K562 (cell line): ENCODE results near the gene OR11L1. TPM values are rescaled to one million over a fixed set of nuclear protein-coding genes. Genes with fewer than 3 reads are reported as not detected.

Source experiments
- ATAC-seq: fragments of 200-7000 bp; cut with Tn5 transposase; 3 replicates; pipeline ENCODE4 v1.9.1; 2020; ENCODE audit warnings: moderate library complexity
- BruUV-seq: library from RNA; stranded (reverse); fragments of 400-500 nt; replicated peaks from 2 replicates; lab custom pipeline; 2021; lab: Mats Ljungman, UMichigan
- CTCF ChIA-PET: fragments of 300-600 bp; formaldehyde crosslinking; extraction: SDS; loops from one replicate; lab custom pipeline; 2021; ENCODE audit warnings: low intra/inter-chr PET ratio; lab: Yijun Ruan, JAX
- POLR2A ChIA-PET: fragments of 300-600, 350-650 bp; sonication (Branson Sonifier 250); formaldehyde crosslinking; extraction: SDS; loops from one replicate; lab custom pipeline; 2021; ENCODE audit warnings: antibody characterized with exemption, inconsistent platforms; lab: Yijun Ruan, JAX
- DNase-seq, 4 experiments: peaks; one replicate each; pipeline versions ENCODE4 v3.0.0 to v3.0.0-alpha.2; 2011 to 2018; ENCODE audit warnings: low spot score in 3 of 4, mixed read lengths in 3 of 4; ENCODE audit errors: extremely low read depth in 1 of 4
- FAIRE-seq: peaks from 2 replicates; lab custom pipeline; 2011; peaks lifted over from hg19 to GRCh38; lab: Jason Lieb, UNC
- H2AFZ ChIP-seq: 2 replicates; pipeline ENCODE4 v1.6.0; 2011; ENCODE audit warnings: low read depth, low read length, control low read depth, inconsistent platforms
- H3K27ac ChIP-seq: fragments of 200-600 bp; 3 replicates; pipeline ENCODE4 v1.8.0; 2011; ENCODE audit warnings: low read depth, mild to moderate bottlenecking, control low read depth, inconsistent platforms, low read length, moderate library complexity, mixed read lengths; ENCODE audit errors: extremely low read depth
- H3K27me3 ChIP-seq, 2 experiments: fragments of 300-600 bp in 1 of 2; 2 replicates in 1 of 2; 3 replicates in 1 of 2; pipeline versions ENCODE4 v1.6.0 to v1.8.0; 2011; ENCODE audit warnings: inconsistent platforms in 2 of 2, low read length in 2 of 2, mild to moderate bottlenecking in 1 of 2, mixed read lengths in 1 of 2, moderate library complexity in 1 of 2; ENCODE audit not compliant: control insufficient read depth in 2 of 2, insufficient read depth in 2 of 2
- H3K36me3 ChIP-seq: fragments of 300-600 bp; 3 replicates; pipeline ENCODE4 v1.8.0; 2011; ENCODE audit warnings: mild to moderate bottlenecking, low read length, inconsistent platforms; ENCODE audit not compliant: control insufficient read depth, insufficient read depth
- H3K4me1 ChIP-seq, 2 experiments: fragments of 200-600 bp in 1 of 2; replicated peaks in 1 of 2; 2 replicates in 1 of 2; 3 replicates in 1 of 2; pipeline versions ENCODE4 v1.5.1 to v1.8.0; 2011; ENCODE audit warnings: inconsistent platforms in 2 of 2, low read length in 2 of 2, mild to moderate bottlenecking in 1 of 2, mixed read lengths in 1 of 2, moderate library complexity in 1 of 2; ENCODE audit not compliant: control insufficient read depth in 2 of 2, insufficient read depth in 2 of 2
- H3K4me2 ChIP-seq: 2 replicates; pipeline ENCODE4 v1.6.1; 2011; ENCODE audit warnings: low read length, control low read depth, inconsistent platforms, mixed read lengths; ENCODE audit not compliant: insufficient read depth
- H3K4me3 ChIP-seq: fragments of 200-600 bp; sonication (generic), shearing (Covaris generic); 2 replicates; pipeline ENCODE4 v1.5.1; 2016; ENCODE audit warnings: control low read depth, inconsistent platforms
- H3K79me2 ChIP-seq: fragments of 200-600 bp; 3 replicates; pipeline ENCODE4 v1.8.0; 2011; ENCODE audit warnings: low read length, inconsistent platforms; ENCODE audit not compliant: control insufficient read depth, insufficient read depth
- H3K9ac ChIP-seq, 2 experiments: 2 replicates each; pipeline versions ENCODE4 v1.6.0 to v1.6.1; 2011; ENCODE audit warnings: low read depth in 2 of 2, low read length in 2 of 2, control low read depth in 1 of 2, inconsistent platforms in 1 of 2, mild to moderate bottlenecking in 1 of 2, mixed read lengths in 1 of 2; ENCODE audit not compliant: insufficient read depth in 1 of 2
- H3K9me1 ChIP-seq: one replicate; pipeline ENCODE4 v1.6.0; 2011; ENCODE audit warnings: inconsistent platforms, mild to moderate bottlenecking, low read length, moderate library complexity; ENCODE audit not compliant: control insufficient read depth, insufficient read depth
- H3K9me3 ChIP-seq: replicated peaks from 2 replicates; pipeline ENCODE4 v1.5.1; 2011; ENCODE audit warnings: low read depth, low read length, inconsistent platforms; ENCODE audit not compliant: control insufficient read depth, insufficient read depth
- H4K20me1 ChIP-seq: replicated peaks from 2 replicates; pipeline ENCODE4 v1.6.1; 2011; ENCODE audit warnings: low read length, inconsistent platforms, mixed read lengths; ENCODE audit not compliant: control insufficient read depth, insufficient read depth
- ARID1B ChIP-seq: fragments of 450-650 bp; IDR thresholded peaks from 2 replicates; pipeline ENCODE4 v1.6.1; 2016; ENCODE audit warnings: antibody characterized with exemption, mild to moderate bottlenecking, inconsistent platforms
- CBFA2T3 ChIP-seq: fragments of 450-650 bp; IDR thresholded peaks from 2 replicates; pipeline ENCODE4 v1.6.1; 2017
- GABPB2 ChIP-seq: fragments of 250-450 bp; sonication (Bioruptor Pico); conservative IDR thresholded peaks from 2 replicates; pipeline ENCODE4 v1.5.1; 2021; ENCODE audit warnings: mild to moderate bottlenecking
- HDAC3 ChIP-seq: fragments of 450-650 bp; IDR thresholded peaks from 2 replicates; pipeline ENCODE4 v1.6.1; 2018; ENCODE audit warnings: borderline replicate concordance, mild to moderate bottlenecking, moderate library complexity; ENCODE audit not compliant: partially characterized antibody
- HEY1 ChIP-seq: fragments of 250-450 bp; sonication (Bioruptor Pico); IDR thresholded peaks from 2 replicates; pipeline ENCODE4 v1.5.0; 2020; ENCODE audit warnings: mild to moderate bottlenecking, moderate library complexity, borderline replicate concordance
- ILK ChIP-seq: fragments of 450-650 bp; IDR thresholded peaks from 2 replicates; pipeline ENCODE4 v1.6.1; 2016; ENCODE audit warnings: missing genetic modification characterization, low read depth, mild to moderate bottlenecking, missing compliant biosample characterization, moderate library complexity, borderline replicate concordance
- MAFF ChIP-seq: IDR thresholded peaks from 2 replicates; pipeline ENCODE4 v1.6.1; 2012; ENCODE audit warnings: low read length, improper control_type of control experiment
- MCM2 ChIP-seq: fragments of 450-650 bp; IDR thresholded peaks from 2 replicates; pipeline ENCODE4 v1.6.1; 2017; ENCODE audit warnings: low read depth, mild to moderate bottlenecking
- NR2C2 ChIP-seq, 2 experiments: fragments of 200-800 bp in 1 of 2; sonication (Bioruptor generic) in 1 of 2; sonication (generic) in 1 of 2; formaldehyde crosslinking in 1 of 2; IDR thresholded peaks; 2 replicates each; pipeline versions ENCODE4 v1.6.1 to v1.8.0; 2016 to 2022; ENCODE audit warnings: mild to moderate bottlenecking in 1 of 2, missing compliant biosample characterization in 1 of 2, missing genetic modification characterization in 1 of 2, missing genetic modification reagents in 1 of 2
- POU5F1 ChIP-seq: fragments of 150-350 bp; IDR thresholded peaks from 2 replicates; pipeline ENCODE4 v1.6.1; 2014; ENCODE audit warnings: borderline replicate concordance, low read length, low read depth, mild to moderate bottlenecking; ENCODE audit not compliant: partially characterized antibody
- RBM34 ChIP-seq: fragments of 200-400 bp; formaldehyde crosslinking; IDR thresholded peaks from 2 replicates; pipeline ENCODE4 v1.6.1; 2018; ENCODE audit warnings: low read length, borderline replicate concordance; ENCODE audit not compliant: insufficient read depth
- SNRNP70 ChIP-seq: fragments of 200-400 bp; formaldehyde crosslinking; optimal IDR thresholded peaks from 2 replicates; pipeline ENCODE3; 2017; ENCODE audit warnings: low read depth, low read length
- ZNF175 ChIP-seq: fragments of 200-800 bp; sonication (Bioruptor generic); IDR thresholded peaks from 2 replicates; pipeline ENCODE4 v1.6.1; 2016; ENCODE audit warnings: low read depth, mild to moderate bottlenecking, missing genetic modification characterization, missing compliant biosample characterization
- ZNF561 ChIP-seq: fragments of 450-650 bp; formaldehyde crosslinking; conservative IDR thresholded peaks from 2 replicates; pipeline ENCODE4 v1.4.0; 2020; ENCODE audit warnings: mild to moderate bottlenecking, moderate library complexity
- WGBS: fragments of 100-300 bp; shearing (Covaris generic); methylation state at CpG from one replicate; pipeline ENCODE4 v1.1.6; 2016; ENCODE audit warnings: low coverage, mixed read lengths; ENCODE audit not compliant: insufficient coverage; ENCODE audit errors: missing lambda C conversion rate; 5-methylcytosine and 5-hydroxymethylcytosine counted together
- in situ Hi-C: fragments of 300-500 bp; cut with MboI; formaldehyde crosslinking; loops from 4 replicates; pipeline ENCODE4 v1.15.0; 2018; ENCODE audit warnings: inconsistent platforms, mixed read lengths
- intact Hi-C: fragments of 100-400 bp; cut with micrococcal nuclease; formaldehyde crosslinking; loops from 2 replicates; pipeline ENCODE4 v1.14.2; 2022
- polyA plus RNA-seq, 8 experiments: library from polyadenylated mRNA; depleted of rRNA in 4 of 8; stranded (reverse) in 5 of 8; unstranded in 3 of 8; fragments of >200 nt; fragmentation: Nextera tagmentation in 2 of 8; fragmentation: Illumina TruSeq in 1 of 8; extraction: Ambion mirVana in 2 of 8; extraction: Trizol in 1 of 8; gene quantifications; 2 replicates each; pipeline versions ENCODE4 v1.2.1 to v1.2.3, GENCODE V29; 2011 to 2014; ENCODE audit warnings: inconsistent platforms in 1 of 8, missing spikeins in 1 of 8
- total RNA-seq, 7 experiments: library from RNA; depleted of rRNA in 6 of 7; stranded (reverse); fragments of >200 nt in 6 of 7; fragmentation: Illumina TruSeq in 2 of 7; extraction: Trizol in 2 of 7; gene quantifications; 2 replicates each; pipeline versions ENCODE4 v1.2.1 to v1.2.3, GENCODE V29; 2011 to 2021; ENCODE audit warnings: low replicate concordance in 1 of 7
- TF ChIP-seq, protein P1 (sequence below): fragments of 250-450 bp; sonication (Bioruptor Pico); IDR thresholded peaks from 2 replicates; pipeline ENCODE4 v1.8.0; 2022; ENCODE audit warnings: moderate library complexity, mild to moderate bottlenecking, inconsistent platforms
- TF ChIP-seq, protein P2 (sequence below): fragments of 250-450 bp; sonication (Bioruptor Pico); IDR thresholded peaks from 2 replicates; pipeline ENCODE4 v1.8.0; 2022; ENCODE audit warnings: moderate library complexity, mild to moderate bottlenecking, inconsistent platforms
- TF ChIP-seq, protein P3 (sequence below): fragments of 450-650 bp; IDR thresholded peaks from 2 replicates; pipeline ENCODE4 v1.7.1; 2018; ENCODE audit warnings: mild to moderate bottlenecking, low read depth; ENCODE audit not compliant: partially characterized antibody

OR11L1 gene
- total and polyA plus RNA-seq, 9 of the 15 experiments (the other 6 are each of a cell fraction or from before 2014, with no cell fraction given) = not detected

DNA sequence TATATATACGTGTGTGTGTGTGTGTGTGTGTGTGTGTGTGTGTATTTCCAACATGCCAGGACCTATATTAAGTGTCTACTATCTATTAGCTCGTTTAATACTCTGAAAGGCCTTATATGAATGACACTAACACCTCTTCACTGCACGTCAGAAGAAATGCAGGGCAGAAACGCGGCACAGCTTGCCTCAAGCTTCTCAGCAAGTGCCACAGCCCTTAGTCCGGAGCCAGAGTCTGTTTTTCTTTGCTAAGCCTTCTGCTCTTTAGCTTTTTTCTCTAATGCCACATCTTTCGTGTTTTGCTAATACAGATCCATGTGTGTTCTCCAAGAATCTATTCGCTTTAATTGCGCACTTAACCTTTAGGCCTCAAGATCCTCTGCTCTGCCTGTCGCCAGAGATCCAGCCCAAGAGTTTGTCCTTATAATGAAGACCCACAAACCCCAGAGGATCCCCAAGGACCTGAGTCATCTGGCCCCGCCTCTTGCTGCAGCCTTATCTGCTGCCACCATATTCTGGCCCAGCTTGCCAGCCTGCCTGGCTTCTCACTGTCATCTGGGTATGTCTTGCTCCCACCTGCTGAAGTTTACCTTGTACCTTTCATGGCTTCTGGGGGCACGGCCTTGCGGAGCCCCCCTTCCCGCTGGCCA is 13.3 kb upstream of the OR11L1 start:
- Histone ChIP-seq H3K4me1 (peaks cover 34 to 42% of the 10 kb centered on the region in 2 experiments), H4K20me1 (no peaks in the 10 kb centered on the region), H2AFZ (peak overlapping the region; percentile 87), H3K4me3 (no peak overlapping the region), H3K27ac (peak overlapping the region; percentile 81), H3K9ac (peak overlapping the region; percentile 2 to 55; a peak in 3 of 4 replicates), H3K36me3 (no peaks in the 10 kb centered on the region; the same call in 2 of the 3 replicates), H3K27me3 (no peaks in the 10 kb centered on the region), H3K9me3 (peaks cover 3% of the 10 kb centered on the region; the same call in 1 of the 2 replicates), H3K9me1 (no peaks in the 10 kb centered on the region), H3K4me2 (peak overlapping the region; percentile 73), H3K79me2 (peaks cover 25% of the 10 kb centered on the region)
- WGBS = 10% methylated on average over 14 of the region's 14 CpGs
- DNase-seq (peak; percentile 87 to 95 (median 90)), ATAC-seq (peak; percentile 59), FAIRE-seq (peak; percentile 94)
- intact Hi-C loops (loop anchor here (5.0 to 10.0 kb wide), 2 partner anchors 480 to 972 kb away; partner anchors contain the start of gene SH3BP5L), in situ Hi-C loops (no loop called here)
- BruUV-seq = no TSS peak
- ChIA-PET POLR2A (interaction anchor here (0.6 to 1.3 kb wide), 3 partner anchors 11 to 574 kb away, joined by 3 to 5 read pairs (median 3); no protein-coding TSS in a partner anchor), CTCF (no interaction called here)
- TF ChIP-seq RBM34 (no peak), CBFA2T3 (peak; percentile 95), ZNF561 (CRISPR knock-in tag) (no peak), NR2C2 (CRISPR knock-in tag; IDR thresholded peaks at IDR 0.05) (no peak), NR2C2 (tag; IDR thresholded peaks at IDR 0.05) (no peak), POU5F1 (no peak), ILK (tag) (no peak), ZNF175 (CRISPR knock-in tag) (no peak), SNRNP70 (no peak), HDAC3 (no peak), MCM2 (no peak), MAFF (peak; percentile 86), GABPB2 (no peak), ARID1B (peak; percentile 96), HEY1 (no peak)
- TF ChIP-seq, protein P1, sequence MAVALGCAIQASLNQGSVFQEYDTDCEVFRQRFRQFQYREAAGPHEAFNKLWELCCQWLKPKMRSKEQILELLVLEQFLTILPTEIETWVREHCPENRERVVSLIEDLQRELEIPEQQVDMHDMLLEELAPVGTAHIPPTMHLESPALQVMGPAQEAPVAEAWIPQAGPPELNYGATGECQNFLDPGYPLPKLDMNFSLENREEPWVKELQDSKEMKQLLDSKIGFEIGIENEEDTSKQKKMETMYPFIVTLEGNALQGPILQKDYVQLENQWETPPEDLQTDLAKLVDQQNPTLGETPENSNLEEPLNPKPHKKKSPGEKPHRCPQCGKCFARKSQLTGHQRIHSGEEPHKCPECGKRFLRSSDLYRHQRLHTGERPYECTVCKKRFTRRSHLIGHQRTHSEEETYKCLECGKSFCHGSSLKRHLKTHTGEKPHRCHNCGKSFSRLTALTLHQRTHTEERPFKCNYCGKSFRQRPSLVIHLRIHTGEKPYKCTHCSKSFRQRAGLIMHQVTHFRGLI = no peak
- TF ChIP-seq, protein P2, sequence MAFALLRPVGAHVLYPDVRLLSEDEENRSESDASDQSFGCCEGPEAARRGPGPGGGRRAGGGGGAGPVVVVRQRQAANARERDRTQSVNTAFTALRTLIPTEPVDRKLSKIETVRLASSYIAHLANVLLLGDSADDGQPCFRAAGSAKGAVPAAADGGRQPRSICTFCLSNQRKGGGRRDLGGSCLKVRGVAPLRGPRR (CRISPR knock-in tag) = no peak; the same call in 1 of the 2 replicates
- TF ChIP-seq, protein P3, sequence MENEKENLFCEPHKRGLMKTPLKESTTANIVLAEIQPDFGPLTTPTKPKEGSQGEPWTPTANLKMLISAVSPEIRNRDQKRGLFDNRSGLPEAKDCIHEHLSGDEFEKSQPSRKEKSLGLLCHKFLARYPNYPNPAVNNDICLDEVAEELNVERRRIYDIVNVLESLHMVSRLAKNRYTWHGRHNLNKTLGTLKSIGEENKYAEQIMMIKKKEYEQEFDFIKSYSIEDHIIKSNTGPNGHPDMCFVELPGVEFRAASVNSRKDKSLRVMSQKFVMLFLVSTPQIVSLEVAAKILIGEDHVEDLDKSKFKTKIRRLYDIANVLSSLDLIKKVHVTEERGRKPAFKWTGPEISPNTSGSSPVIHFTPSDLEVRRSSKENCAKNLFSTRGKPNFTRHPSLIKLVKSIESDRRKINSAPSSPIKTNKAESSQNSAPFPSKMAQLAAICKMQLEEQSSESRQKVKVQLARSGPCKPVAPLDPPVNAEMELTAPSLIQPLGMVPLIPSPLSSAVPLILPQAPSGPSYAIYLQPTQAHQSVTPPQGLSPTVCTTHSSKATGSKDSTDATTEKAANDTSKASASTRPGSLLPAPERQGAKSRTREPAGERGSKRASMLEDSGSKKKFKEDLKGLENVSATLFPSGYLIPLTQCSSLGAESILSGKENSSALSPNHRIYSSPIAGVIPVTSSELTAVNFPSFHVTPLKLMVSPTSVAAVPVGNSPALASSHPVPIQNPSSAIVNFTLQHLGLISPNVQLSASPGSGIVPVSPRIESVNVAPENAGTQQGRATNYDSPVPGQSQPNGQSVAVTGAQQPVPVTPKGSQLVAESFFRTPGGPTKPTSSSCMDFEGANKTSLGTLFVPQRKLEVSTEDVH = no peak
